ENCODE results near the gene SNX10. TPM values are rescaled to one million over a fixed set of nuclear protein-coding genes. Genes with fewer than 3 reads are reported as not detected.
A peak's percentile ranks its signal among the peaks of the same experiment; 100 is the strongest.

The SNX10 gene
- total RNA-seq, 1 donor from 2014 or later: 1.1 TPM

- no peak for DNase-seq
- intact Hi-C loops (cut with micrococcal nuclease): no loop called here
- no peak for ATAC-seq
Measured at GRCh38 chr7:26385240-26385639, 93.6 kb downstream of the SNX10 start.

DNA sequence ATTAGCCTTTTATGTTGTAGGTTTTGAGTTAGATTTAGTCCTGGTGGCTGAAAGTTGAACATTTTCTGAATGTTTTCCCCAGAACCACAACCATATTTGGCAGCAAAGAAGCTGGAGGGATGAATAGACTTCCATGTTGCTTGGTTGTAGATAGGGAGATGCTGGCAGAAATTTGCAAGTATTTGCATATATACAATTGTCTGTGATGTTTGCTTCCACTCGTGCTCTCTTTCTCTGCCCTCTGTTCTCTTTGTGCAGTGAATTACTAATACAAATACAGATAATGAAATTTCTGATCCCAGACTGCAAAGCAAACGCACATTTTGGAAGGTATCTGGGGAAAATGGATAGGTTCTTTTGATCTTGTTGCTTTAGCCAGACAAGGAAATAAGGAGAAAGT lies 96.1 kb downstream of the SNX10 start:
- intact Hi-C loops (cut with micrococcal nuclease): no loop called here
- ATAC-seq (no peak), DNase-seq (no peak)

GRCh38 chr7:26388256-26388655 lies 96.6 kb downstream of the SNX10 start:
- ATAC-seq (no peak), DNase-seq (no peak)
- intact Hi-C loops (cut with micrococcal nuclease): no loop called here

- DNase-seq (no peak), ATAC-seq (no peak)
- intact Hi-C loops (cut with micrococcal nuclease): no loop called here
Measured at GRCh38 chr7:26390016-26390415, 98.4 kb downstream of the SNX10 start.

GRCh38 chr7:26393818-26394217 lies 102.2 kb downstream of the SNX10 start:
- ATAC-seq (no peak), DNase-seq (no peak)
- intact Hi-C loops (cut with micrococcal nuclease): no loop called here

- intact Hi-C loops (cut with micrococcal nuclease): no loop called here
- DNase-seq: no peak
- ATAC-seq: no peak
Measured at GRCh38 chr7:26397332-26397731, 105.7 kb downstream of the SNX10 start.

- intact Hi-C loops (cut with micrococcal nuclease): no loop called here
- ATAC-seq (peak; percentile 75), DNase-seq (no peak)
Measured at GRCh38 chr7:26397796-26398426, 106.2 kb downstream of the SNX10 start.

DNA sequence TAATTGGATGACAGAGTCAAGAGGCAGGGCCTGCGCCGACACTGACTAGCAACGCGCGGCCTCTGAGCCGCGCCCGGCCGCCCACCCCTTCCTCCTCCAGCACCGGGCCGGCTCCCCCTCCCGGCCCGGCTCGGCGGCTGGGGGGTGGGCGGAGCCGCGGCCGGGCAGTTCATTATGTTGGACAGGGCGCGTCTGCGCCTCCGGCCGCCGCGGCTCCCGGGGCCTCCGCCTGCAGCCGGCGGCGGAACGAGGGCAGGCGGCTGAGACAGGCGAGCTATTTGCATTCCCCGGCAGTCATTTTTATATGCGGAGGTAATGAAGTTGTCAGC lies 106.7 kb downstream of the SNX10 start:
- peak; percentile 80 for DNase-seq
- intact Hi-C loops (cut with micrococcal nuclease): no loop called here
- ATAC-seq: peak; percentile 98

GRCh38 chr7:26398756-26399509 lies 107.3 kb downstream of the SNX10 start:
- intact Hi-C loops (cut with micrococcal nuclease): no loop called here
- DNase-seq: peak; percentile 60
- peak; percentile 73 for ATAC-seq

DNA sequence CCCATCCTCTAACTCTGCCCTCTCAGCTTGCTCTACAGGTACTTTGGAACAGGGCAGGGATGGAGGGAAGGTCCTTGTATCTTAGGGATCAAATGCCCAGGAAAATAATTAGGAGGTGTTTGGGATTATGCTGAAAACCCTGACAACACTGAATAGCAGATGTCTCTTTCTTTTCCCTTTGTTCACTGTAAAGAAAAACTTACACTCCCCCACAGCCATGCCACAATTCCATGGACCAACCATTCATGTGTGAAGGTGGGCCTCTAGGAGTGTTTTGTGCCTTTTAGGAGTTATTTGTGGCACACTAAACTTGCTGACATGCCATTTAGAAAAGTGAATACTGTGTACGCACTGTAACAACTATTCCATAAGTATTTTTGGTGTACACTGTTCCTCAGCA lies 108.1 kb downstream of the SNX10 start:
- ATAC-seq: no peak
- intact Hi-C loops (cut with micrococcal nuclease): no loop called here
- DNase-seq: no peak

DNA sequence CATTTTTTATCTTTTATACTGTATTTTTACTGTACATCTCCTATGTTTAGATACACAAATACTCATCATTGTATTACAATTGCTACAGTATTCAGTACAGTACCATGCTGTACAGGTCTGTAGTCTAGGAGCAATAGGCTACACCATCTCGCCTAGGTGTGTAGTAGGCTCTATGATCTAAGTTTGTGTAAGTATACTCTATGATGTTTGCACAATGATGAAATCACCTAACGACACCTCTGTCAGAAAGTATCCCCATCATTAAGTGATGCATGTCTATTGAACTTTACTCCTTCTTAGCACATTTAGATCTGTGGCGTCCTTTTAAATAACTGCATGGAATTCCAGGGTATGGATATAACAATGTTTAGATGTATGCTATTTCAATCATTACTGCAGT lies 112.0 kb downstream of the SNX10 start:
- DNase-seq: no peak
- intact Hi-C loops (cut with micrococcal nuclease): no loop called here
- no peak for ATAC-seq

DNA sequence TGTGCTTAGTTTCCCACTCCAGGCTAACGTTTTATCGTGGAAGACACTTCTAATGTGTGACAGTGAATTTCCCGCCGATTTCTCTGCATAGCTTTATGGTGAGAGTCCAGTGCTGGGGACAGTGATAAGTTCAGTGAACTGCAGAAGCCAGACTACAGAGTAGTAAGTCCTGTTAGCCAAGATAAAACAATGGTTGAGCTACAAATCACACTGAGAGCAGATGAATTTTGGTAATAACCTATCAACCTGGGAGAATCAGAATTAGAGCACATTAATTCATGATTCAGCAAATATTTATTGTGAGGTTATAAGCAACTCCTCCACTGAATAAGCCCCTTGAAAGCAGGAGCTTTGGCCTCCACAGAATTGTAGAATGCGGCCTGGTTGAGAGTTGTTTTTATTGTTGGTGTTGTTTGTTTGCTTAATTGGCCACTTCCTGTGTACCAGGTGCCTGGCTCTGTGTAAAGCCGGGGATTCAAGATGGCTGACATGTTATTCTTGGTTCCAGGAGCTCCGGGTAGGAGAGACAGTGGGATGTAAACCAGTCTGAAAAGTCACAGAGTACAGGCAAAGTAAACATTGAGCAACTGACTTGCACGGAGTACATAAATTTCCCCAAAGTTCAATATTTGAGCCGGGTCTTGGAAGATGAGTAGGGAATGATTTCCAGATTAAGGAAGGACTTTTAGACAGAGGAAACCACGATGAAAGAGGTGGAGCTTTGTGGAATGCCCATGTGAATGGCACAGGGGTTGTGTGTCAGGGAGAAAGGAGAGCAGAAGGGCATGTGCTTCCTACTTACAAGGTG lies 112.7 kb downstream of the SNX10 start:
- intact Hi-C loops (cut with micrococcal nuclease): no loop called here
- ATAC-seq (no peak), DNase-seq (no peak)

DNA sequence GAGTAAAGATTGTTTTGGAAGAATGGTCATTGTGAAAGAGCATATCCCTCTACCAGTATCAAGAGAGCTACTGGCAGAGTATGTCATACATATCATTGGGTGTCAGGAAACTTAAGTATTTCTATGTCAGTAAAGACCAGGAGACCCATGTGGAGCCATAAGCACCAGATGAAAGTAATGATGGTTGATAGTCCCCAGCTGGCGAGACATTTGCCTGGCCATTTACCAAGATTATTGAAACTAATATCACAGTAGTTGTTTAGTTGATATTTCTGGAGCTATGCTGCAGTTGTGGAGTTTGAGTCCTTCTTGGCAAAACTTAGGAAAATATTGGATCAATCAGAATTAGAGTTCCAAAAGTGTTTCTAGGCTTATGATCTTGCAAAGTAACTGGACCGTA lies 114.8 kb downstream of the SNX10 start:
- ATAC-seq: no peak
- no peak for DNase-seq
- intact Hi-C loops (cut with micrococcal nuclease): no loop called here

- DNase-seq (no peak), ATAC-seq (no peak)
- intact Hi-C loops (cut with micrococcal nuclease): no loop called here
Measured at GRCh38 chr7:26409661-26410547, 118.2 kb downstream of the SNX10 start.

- no peak for ATAC-seq
- intact Hi-C loops (cut with micrococcal nuclease): no loop called here
- DNase-seq: no peak
Measured at GRCh38 chr7:26413007-26413691, 121.5 kb downstream of the SNX10 start.

DNA sequence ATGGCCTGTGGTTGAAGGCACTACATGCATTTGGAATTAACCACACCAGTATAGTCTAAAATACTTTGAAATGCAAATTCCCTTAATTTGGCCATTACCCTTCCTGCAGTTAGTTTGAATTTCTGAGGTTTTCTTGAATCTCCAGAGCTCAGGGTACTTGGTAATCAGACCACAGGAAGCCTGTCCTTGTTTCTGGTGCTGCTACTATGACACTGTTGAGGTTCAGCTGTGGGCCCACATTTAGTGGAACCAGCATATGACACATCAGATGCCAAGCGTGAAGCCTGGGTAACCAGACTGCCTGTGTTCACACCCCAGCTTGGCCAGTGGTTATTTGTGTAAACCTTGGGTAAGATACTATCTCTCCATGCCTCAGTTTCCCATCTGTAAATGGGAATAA lies 124.3 kb downstream of the SNX10 start:
- intact Hi-C loops (cut with micrococcal nuclease): no loop called here
- ATAC-seq (no peak), DNase-seq (no peak)

- no peak for DNase-seq
- intact Hi-C loops (cut with micrococcal nuclease): no loop called here
- no peak for ATAC-seq
Measured at GRCh38 chr7:26417911-26418413, 126.3 kb downstream of the SNX10 start.

GRCh38 chr7:26419198-26419597 lies 127.5 kb downstream of the SNX10 start:
- intact Hi-C loops (cut with micrococcal nuclease): no loop called here
- no peak for ATAC-seq
- no peak for DNase-seq

All from left ventricle myocardium superior (tissue), 1 donor.